GM12801 (cell line): ENCODE results near the gene REEP3.

Experiments used
- TF ChIP-seq, protein P1 (sequence below): IDR thresholded peaks from one replicate; pipeline ENCODE4 v1.5.1; 2011; ENCODE audit warnings: control low read depth; ENCODE audit not compliant: insufficient read length; ENCODE audit errors: extremely low read depth

The REEP3 gene

DNA sequence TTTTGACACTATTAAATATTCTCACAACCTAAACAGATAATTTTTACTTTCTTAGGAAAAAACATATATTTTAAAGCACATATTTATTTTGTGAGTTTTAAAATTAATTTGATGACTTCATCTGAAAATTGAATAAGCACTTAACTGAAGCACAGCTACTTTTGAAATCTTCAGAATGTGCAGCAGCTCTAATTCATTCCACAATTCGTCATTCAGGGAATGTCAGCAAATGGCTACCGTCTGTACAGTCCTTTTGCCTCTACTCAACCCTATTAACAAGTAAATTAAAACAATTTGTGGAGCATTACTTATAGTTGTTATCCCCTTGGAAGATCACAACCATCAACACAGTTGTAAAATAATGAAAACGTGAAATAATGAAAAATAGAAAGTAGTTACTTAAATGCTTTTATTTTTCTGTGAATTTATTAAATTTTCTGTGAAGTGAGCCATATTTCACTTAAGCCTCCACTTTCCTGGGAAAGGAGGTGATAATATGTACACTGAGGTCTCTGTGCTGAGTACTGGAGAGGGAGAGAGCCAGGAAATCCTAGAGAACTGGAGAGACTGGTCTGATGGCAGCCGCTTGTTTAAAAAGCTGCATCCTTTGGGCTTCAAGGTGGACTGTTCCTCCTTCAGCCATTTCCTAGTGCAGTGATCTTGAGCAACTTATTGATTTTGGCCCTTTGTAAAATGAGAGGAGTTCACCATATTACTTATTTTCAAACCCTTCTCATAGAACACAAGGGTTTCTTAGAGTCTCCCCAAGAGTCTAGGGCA lies 70.6 kb downstream of the REEP3 start:
- TF ChIP-seq, protein P1, sequence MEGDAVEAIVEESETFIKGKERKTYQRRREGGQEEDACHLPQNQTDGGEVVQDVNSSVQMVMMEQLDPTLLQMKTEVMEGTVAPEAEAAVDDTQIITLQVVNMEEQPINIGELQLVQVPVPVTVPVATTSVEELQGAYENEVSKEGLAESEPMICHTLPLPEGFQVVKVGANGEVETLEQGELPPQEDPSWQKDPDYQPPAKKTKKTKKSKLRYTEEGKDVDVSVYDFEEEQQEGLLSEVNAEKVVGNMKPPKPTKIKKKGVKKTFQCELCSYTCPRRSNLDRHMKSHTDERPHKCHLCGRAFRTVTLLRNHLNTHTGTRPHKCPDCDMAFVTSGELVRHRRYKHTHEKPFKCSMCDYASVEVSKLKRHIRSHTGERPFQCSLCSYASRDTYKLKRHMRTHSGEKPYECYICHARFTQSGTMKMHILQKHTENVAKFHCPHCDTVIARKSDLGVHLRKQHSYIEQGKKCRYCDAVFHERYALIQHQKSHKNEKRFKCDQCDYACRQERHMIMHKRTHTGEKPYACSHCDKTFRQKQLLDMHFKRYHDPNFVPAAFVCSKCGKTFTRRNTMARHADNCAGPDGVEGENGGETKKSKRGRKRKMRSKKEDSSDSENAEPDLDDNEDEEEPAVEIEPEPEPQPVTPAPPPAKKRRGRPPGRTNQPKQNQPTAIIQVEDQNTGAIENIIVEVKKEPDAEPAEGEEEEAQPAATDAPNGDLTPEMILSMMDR = no peak

DNA sequence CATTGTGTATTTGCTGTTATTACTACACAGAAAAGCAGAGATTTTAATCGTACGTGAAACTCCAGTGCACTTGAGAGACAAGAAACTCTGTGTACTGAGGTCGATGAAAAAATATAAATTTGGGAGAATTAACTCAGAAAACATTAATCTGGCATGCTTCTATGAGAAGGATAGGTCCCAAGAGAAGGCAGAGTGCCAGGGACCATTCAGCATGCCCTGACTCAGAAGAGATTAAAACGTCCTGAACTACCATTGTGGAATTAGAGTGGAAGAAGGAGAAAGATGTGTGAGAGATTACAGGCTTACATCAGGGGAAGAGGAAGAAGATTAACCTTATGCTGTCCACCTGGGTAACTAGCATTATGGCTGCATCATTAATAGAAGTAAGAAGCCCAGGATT lies 72.4 kb downstream of the REEP3 start:
- TF ChIP-seq, protein P1 = no peak

DNA sequence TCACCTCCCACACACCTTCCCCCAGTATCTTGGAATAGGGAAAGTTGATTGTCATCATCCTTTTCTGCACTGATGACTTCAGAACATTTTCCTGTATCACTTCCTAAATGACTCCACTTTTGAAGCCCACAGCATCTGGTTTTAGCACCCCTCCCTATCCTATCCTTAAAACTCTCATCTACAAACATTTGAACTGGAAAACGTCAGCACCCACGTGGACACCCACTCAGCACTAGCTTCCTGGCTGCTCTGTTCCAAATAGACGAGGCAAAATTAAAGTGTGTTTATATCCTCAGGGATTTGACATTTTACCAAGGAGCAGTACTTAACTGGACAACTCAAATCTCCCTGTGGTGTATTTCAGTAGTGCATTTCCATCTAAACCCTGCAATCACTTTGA lies 73.9 kb downstream of the REEP3 start:
- TF ChIP-seq, protein P1 = no peak

DNA sequence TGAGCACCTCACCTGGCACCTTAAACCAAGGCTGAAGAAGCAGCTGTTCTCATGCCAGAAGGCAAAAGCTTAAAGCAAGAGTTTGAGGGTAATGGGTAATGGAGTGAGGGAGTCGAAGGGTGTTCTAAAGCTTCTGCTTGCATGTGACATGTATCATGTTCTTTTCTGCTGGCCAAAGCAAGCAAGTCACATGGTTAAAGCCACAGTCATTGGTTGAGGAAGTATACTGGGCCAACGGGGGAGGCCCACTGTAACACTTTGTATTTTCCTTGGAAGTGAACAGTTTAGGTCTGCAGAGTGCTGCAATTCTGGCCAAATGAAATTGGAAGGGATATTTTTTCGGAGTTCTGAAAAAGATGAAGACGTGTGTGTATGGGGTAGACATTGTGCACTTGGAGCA lies 75.7 kb downstream of the REEP3 start:
- TF ChIP-seq, protein P1 = no peak

DNA sequence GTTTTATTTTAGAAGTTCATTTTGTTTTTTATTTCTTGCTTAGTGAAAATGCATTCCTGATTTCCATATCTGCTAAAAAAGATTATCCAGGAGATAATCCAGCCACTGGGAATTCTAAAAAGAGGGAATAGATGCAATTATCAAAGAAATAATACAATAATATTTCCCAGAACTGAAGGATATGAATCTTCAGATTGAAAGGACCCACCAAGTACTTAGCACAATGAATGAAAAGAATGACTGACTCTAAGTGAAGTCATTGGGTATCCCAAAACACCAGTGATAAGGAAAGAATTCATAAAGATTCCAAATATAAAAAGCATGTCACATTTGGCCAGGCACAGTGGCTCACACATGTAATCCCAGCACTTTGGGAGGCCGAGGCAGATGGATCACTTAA lies 79.3 kb downstream of the REEP3 start:
- TF ChIP-seq, protein P1 = no peak

DNA sequence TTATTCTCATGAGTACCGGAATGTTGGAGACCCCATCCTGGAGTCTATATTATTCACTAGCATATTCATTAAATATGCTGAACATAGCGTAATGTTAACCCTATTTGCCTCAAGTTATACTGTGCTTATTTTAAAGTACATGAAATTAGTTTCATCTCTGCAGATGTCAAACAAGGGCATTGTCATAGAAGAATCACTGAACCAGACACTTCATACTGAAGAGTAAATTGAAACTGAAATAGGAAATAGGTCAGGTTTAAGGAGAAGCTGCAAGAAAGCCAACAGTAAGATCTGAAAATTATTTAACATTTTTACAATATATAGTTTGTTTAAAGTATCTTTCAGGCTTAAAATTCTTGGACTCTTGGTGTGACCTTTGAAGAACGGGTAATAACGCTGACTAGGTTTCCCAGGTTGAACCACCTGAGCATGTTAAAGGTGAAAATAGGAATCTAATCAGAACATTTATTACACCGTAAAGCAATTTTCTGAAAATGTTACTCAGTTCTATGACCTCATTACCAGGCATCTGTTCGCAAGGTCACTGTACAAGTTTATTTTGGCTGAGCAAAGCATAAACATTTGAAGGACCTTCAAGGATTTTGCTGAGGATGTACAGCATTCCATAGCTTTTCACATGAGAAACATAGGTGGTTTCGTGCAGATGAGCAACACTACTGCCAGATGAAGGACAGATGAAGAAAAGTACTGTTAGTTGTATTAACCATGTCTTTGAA lies 82.7 kb downstream of the REEP3 start:
- TF ChIP-seq, protein P1 = no peak

DNA sequence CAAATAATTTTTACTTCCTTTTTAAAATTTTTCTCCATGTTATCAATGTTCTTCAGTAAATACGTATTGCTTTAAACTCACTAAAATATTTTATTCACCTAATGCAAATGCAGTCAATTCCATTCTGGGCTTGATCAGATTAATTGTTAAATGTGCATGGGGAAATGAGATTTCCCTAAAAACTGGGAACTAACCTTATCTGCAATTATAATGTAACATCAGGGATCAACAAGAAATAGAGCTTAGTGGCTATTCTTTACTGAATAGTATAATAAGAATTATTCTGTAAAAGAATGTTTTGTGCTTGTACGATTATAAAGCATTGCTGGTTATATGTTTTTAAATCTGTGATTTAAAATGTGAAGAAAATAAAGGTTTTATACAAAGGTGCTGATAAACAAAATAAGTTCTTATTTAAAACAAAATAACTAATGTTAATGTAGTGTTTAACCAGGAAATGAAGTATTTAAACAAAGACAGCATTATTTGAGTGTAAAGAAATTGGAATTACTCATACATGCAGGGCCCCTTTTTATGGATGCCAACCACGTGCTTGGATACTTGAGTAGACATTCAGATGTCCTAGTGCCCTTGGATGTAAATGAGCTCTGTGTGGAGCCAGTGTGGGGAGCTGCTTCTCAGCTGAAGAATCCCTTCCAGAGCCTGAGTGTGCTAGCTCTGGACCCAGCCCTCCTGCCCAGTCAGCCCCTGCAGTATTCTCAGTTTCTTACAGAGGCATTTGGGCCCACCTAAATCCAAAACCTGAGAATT lies 84.2 kb downstream of the REEP3 start:
- TF ChIP-seq, protein P1 = no peak
